BLaER1 (cell line): ENCODE measurements around the gene HIF3A.
"Not testable (repeated sequence)": the region's sequence is repeated elsewhere in the genome, so short reads cannot be mapped to it uniquely, and the experiment has no call there.

Experiments used
- H3K27ac ChIP-seq: shearing (Covaris generic); formaldehyde crosslinking; 2 replicates; pipeline ENCODE4 v1.8.1; 2022
- H3K27me3 ChIP-seq: shearing (Covaris generic); formaldehyde crosslinking; 2 replicates; pipeline ENCODE4 v1.8.1; 2022
- H3K36me3 ChIP-seq: shearing (Covaris generic); formaldehyde crosslinking; 2 replicates; pipeline ENCODE4 v1.8.1; 2022
- H3K4me1 ChIP-seq: shearing (Covaris generic); formaldehyde crosslinking; 2 replicates; pipeline ENCODE4 v1.8.1; 2022
- H3K4me2 ChIP-seq: shearing (Covaris generic); formaldehyde crosslinking; 2 replicates; pipeline ENCODE4 v1.8.1; 2022
- H3K4me3 ChIP-seq: shearing (Covaris generic); formaldehyde crosslinking; 2 replicates; pipeline ENCODE4 v1.8.1; 2022
- H3K9ac ChIP-seq: shearing (Covaris generic); formaldehyde crosslinking; 2 replicates; pipeline ENCODE4 v1.8.1; 2022
- H3K9me3 ChIP-seq: shearing (Covaris generic); formaldehyde crosslinking; 2 replicates; pipeline ENCODE4 v1.8.1; 2022
- H4K20me1 ChIP-seq: shearing (Covaris generic); formaldehyde crosslinking; 2 replicates; pipeline ENCODE4 v1.8.1; 2022
- Cebpa-rat ChIP-seq: shearing (Covaris generic); IDR thresholded peaks from 2 replicates; pipeline ENCODE4 v1.8.1; 2022

Gene HIF3A

GRCh38 chr19:46303691-46304397, 7.0 kb downstream of the HIF3A start:
- no peak overlapping the region for H3K4me2 ChIP-seq
- TF ChIP-seq Cebpa-rat = no peak
- H3K36me3 ChIP-seq = no peaks in the 10 kb centered on the region
- peaks cover 22% of the 10 kb centered on the region for H3K9me3 ChIP-seq
- peaks cover 26% of the 10 kb centered on the region for H3K4me1 ChIP-seq
- H3K27ac ChIP-seq = no peak overlapping the region
- H3K27me3 ChIP-seq = no peaks in the 10 kb centered on the region
- H4K20me1 ChIP-seq = no peaks in the 10 kb centered on the region
- no peak overlapping the region for H3K9ac ChIP-seq
- H3K4me3 ChIP-seq = no peak overlapping the region

- Histone ChIP-seq H3K9me3 (peaks cover 22% of the 10 kb centered on the region), H3K27ac (no peak overlapping the region), H3K4me2 (no peak overlapping the region), H4K20me1 (no peaks in the 10 kb centered on the region), H3K36me3 (no peaks in the 10 kb centered on the region), H3K4me3 (no peak overlapping the region), H3K4me1 (peaks cover under 1% of the 10 kb centered on the region), H3K9ac (no peak overlapping the region), H3K27me3 (no peaks in the 10 kb centered on the region)
- TF ChIP-seq Cebpa-rat = no peak
Observed at GRCh38 chr19:46306501-46306900, 9.7 kb downstream of the HIF3A start.

GRCh38 chr19:46308510-46308909, 11.7 kb downstream of the HIF3A start:
- H3K27me3 ChIP-seq = no peaks in the 10 kb centered on the region
- no peak overlapping the region for H3K27ac ChIP-seq
- no peak overlapping the region for H3K9ac ChIP-seq
- no peak overlapping the region for H3K4me3 ChIP-seq
- no peaks in the 10 kb centered on the region for H3K36me3 ChIP-seq
- peaks cover 22% of the 10 kb centered on the region for H3K9me3 ChIP-seq
- no peak overlapping the region for H3K4me2 ChIP-seq
- no peaks in the 10 kb centered on the region for H3K4me1 ChIP-seq
- no peak for TF ChIP-seq Cebpa-rat
- no peaks in the 10 kb centered on the region for H4K20me1 ChIP-seq

- peaks cover 18% of the 10 kb centered on the region for H3K9me3 ChIP-seq
- no peaks in the 10 kb centered on the region for H3K36me3 ChIP-seq
- no peaks in the 10 kb centered on the region for H3K27me3 ChIP-seq
- H3K4me1 ChIP-seq = no peaks in the 10 kb centered on the region
- no peak overlapping the region for H3K4me3 ChIP-seq
- no peaks in the 10 kb centered on the region for H4K20me1 ChIP-seq
- H3K9ac ChIP-seq = no peak overlapping the region
- no peak overlapping the region for H3K4me2 ChIP-seq
- no peak overlapping the region for H3K27ac ChIP-seq
- TF ChIP-seq Cebpa-rat = no peak
Observed at GRCh38 chr19:46309056-46309455, 12.2 kb downstream of the HIF3A start.

DNA sequence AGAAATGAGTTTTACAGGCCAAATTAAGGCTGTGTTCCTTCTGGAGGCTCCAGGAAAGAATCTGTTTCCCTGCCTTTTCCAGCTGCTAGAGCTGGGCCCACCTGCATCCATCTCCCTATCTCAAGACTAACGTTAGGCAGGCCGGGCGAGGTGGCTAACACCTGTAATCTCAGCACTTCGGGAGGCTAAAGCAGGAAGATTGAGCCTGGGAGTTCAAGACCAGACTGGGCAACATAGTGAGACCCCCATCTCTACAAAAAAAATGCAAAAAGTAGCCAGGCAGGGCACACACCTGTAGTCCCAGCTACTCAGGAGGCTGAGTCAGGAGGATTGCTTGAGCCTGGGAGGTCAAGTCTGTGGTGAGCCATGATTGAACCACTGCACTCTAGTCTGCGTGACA, 14.6 kb downstream of the HIF3A start:
- no peaks in the 10 kb centered on the region for H4K20me1 ChIP-seq
- no peak overlapping the region for H3K27ac ChIP-seq
- H3K4me2 ChIP-seq = no peak overlapping the region
- H3K9me3 ChIP-seq = peaks cover 6% of the 10 kb centered on the region
- no peak overlapping the region for H3K9ac ChIP-seq
- TF ChIP-seq Cebpa-rat = no peak
- no peaks in the 10 kb centered on the region for H3K4me1 ChIP-seq
- H3K27me3 ChIP-seq = no peaks in the 10 kb centered on the region
- no peaks in the 10 kb centered on the region for H3K36me3 ChIP-seq
- H3K4me3 ChIP-seq = no peak overlapping the region

- H3K9ac ChIP-seq, H4K20me1 ChIP-seq, H3K27ac ChIP-seq, H3K9me3 ChIP-seq, H3K27me3 ChIP-seq, H3K4me2 ChIP-seq, H3K4me1 ChIP-seq, H3K4me3 ChIP-seq, H3K36me3 ChIP-seq: not testable (repeated sequence)
Observed at GRCh38 chr19:46313540-46314469, 17.0 kb downstream of the HIF3A start.

DNA sequence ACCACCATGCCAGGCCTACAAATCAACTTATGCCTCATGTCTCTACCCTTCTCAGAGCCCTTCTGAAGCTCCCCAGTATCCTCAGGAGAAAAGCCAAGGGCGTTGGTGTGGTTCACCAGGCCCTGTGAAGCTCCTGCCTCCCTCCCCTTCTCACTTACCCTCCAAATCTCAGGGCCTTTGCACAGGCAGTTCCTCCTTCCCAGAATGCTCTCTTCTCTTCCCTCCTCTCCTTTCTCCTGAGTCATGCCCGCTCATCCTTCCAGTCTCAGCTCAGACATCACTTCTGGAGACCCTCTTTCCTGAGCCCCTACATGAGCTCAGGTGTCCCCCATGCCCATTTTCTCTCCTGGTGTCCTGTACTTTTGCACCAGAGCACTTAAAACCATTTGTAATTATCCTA, 20.5 kb downstream of the HIF3A start:
- H3K4me2 ChIP-seq = no peak overlapping the region
- H3K9me3 ChIP-seq = no peaks in the 10 kb centered on the region
- H3K4me1 ChIP-seq = no peaks in the 10 kb centered on the region
- H3K27me3 ChIP-seq = no peaks in the 10 kb centered on the region
- no peaks in the 10 kb centered on the region for H4K20me1 ChIP-seq
- no peak for TF ChIP-seq Cebpa-rat
- H3K4me3 ChIP-seq = no peak overlapping the region
- no peak overlapping the region for H3K27ac ChIP-seq
- no peak overlapping the region for H3K9ac ChIP-seq
- no peaks in the 10 kb centered on the region for H3K36me3 ChIP-seq

- no peak overlapping the region for H3K9ac ChIP-seq
- no peaks in the 10 kb centered on the region for H4K20me1 ChIP-seq
- no peak for TF ChIP-seq Cebpa-rat
- H3K4me1 ChIP-seq = no peaks in the 10 kb centered on the region
- no peaks in the 10 kb centered on the region for H3K36me3 ChIP-seq
- peaks cover 8% of the 10 kb centered on the region; the same call in 1 of the 2 replicates for H3K9me3 ChIP-seq
- no peaks in the 10 kb centered on the region for H3K27me3 ChIP-seq
- no peak overlapping the region for H3K27ac ChIP-seq
- no peak overlapping the region for H3K4me2 ChIP-seq
- H3K4me3 ChIP-seq = no peak overlapping the region
Observed at GRCh38 chr19:46319613-46320012, 22.8 kb downstream of the HIF3A start.

DNA sequence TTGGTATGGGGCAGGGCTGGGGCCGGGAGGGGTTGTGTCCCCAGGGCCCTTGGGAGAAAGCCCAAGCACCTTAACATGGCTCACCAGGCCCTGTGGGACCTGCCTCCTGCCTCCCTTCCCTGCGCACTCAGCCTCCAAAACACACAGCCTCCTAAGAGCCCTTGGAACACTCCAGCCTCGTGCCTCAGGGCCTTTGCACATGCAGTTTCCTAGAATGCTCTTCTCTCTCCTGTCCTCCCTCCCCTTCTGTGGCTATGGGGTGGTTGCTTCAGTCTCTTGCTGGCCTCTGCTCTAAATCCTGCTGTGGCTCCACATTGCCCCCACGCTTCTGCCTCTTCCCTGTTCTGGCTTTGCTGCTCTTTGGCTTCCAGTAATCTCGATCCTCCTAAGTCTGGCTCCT, 23.7 kb downstream of the HIF3A start:
- Histone ChIP-seq H3K27me3 (no peaks in the 10 kb centered on the region), H3K9ac (no peak overlapping the region), H4K20me1 (no peaks in the 10 kb centered on the region), H3K4me2 (no peak overlapping the region), H3K27ac (no peak overlapping the region), H3K9me3 (peaks cover 15% of the 10 kb centered on the region), H3K36me3 (no peaks in the 10 kb centered on the region), H3K4me3 (no peak overlapping the region), H3K4me1 (no peaks in the 10 kb centered on the region)
- no peak for TF ChIP-seq Cebpa-rat

DNA sequence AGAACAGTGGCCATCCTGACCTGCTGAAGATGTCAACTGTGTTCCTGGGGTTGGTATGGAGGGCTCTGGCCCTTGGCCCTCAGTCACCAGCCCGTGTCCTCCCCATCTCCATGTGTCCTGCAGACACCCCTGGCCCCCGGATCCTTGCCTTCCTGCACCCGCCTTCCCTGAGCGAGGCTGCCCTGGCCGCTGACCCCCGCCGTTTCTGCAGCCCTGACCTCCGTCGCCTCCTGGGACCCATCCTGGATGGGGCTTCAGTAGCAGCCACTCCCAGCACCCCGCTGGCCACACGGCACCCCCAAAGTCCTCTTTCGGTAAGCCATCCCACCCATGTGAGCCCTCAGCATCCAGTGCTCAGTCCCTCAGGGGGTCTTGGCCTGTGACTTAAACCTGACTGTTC, 24.8 kb downstream of the HIF3A start:
- H3K4me3 ChIP-seq = no peak overlapping the region
- H3K9me3 ChIP-seq = peaks cover 26% of the 10 kb centered on the region
- H3K27me3 ChIP-seq = no peaks in the 10 kb centered on the region
- no peaks in the 10 kb centered on the region for H3K4me1 ChIP-seq
- TF ChIP-seq Cebpa-rat = no peak
- no peaks in the 10 kb centered on the region for H3K36me3 ChIP-seq
- H4K20me1 ChIP-seq = no peaks in the 10 kb centered on the region
- H3K4me2 ChIP-seq = no peak overlapping the region
- no peak overlapping the region for H3K27ac ChIP-seq
- H3K9ac ChIP-seq = no peak overlapping the region

DNA sequence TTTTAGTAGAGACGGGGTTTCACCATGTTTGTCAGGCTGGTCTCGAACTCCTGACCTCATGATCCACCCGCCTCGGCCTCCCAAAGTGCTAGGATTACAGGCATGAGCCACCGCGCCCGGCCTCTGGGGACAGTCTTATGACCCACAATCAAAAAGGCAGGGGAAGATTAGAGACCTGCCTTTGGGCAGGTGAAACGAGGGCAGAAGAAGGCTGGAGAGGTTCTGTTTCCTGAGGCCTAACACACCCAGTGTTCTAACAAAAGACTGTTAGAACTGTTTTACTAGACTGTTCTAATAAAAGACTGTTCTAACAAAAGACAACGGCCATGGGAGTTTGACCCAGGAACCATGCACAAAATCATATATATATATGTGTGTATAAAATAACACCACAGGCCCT, 26.4 kb downstream of the HIF3A start:
- H3K4me2 ChIP-seq, H3K9ac ChIP-seq, H3K4me1 ChIP-seq, H3K36me3 ChIP-seq, H3K4me3 ChIP-seq, H3K27ac ChIP-seq, H3K27me3 ChIP-seq, H4K20me1 ChIP-seq: not testable (repeated sequence)
- H3K9me3 ChIP-seq = peaks cover 41% of the 10 kb centered on the region
